Chondrocyte (in vitro differentiated cells): Measurements from ENCODE around the gene TEX36. TPM values are rescaled to one million over a fixed set of nuclear protein-coding genes. Genes with fewer than 3 reads are reported as not detected.

Source experiments
- DNase-seq: peaks from one replicate; pipeline ENCODE4 v3.0.0; 2021; ENCODE audit warnings: mixed read lengths, low spot score
- H3K27ac Mint-ChIP-seq: one replicate; pipeline ENCODE4 v1.8.0; 2021; ENCODE audit warnings: mild to moderate bottlenecking, moderate library complexity, mixed read lengths; ENCODE audit not compliant: unreplicated experiment
- H3K27me3 Mint-ChIP-seq: 2 replicates; pipeline ENCODE4 v1.8.0; 2021; ENCODE audit warnings: low read depth, mixed read lengths
- H3K36me3 Mint-ChIP-seq: 2 replicates; pipeline ENCODE4 v1.8.0; 2021; ENCODE audit warnings: low read depth, mixed read lengths
- H3K4me1 Mint-ChIP-seq: 2 replicates; pipeline ENCODE4 v1.8.0; 2021; ENCODE audit warnings: low read depth, mild to moderate bottlenecking, mixed read lengths
- H3K4me3 Mint-ChIP-seq: one replicate; pipeline ENCODE4 v1.8.0; 2021; ENCODE audit warnings: mild to moderate bottlenecking, moderate library complexity, mixed read lengths; ENCODE audit not compliant: unreplicated experiment
- H3K9me3 Mint-ChIP-seq: 2 replicates; pipeline ENCODE4 v1.8.0; 2021; ENCODE audit warnings: low read depth, mixed read lengths
- total RNA-seq: library from RNA; stranded (reverse); gene quantifications from 3 replicates; pipeline ENCODE4 v1.2.1, GENCODE V29; 2021
- TF ChIP-seq, protein P1 (sequence below): fragments of 200-600 bp; sonication (generic); IDR thresholded peaks from 2 replicates; pipeline ENCODE4 v1.5.0; 2021; ENCODE audit warnings: antibody characterized with exemption, mild to moderate bottlenecking, moderate library complexity

Gene TEX36
- total RNA-seq, 1 donor from 2014 or later = not detected

DNA sequence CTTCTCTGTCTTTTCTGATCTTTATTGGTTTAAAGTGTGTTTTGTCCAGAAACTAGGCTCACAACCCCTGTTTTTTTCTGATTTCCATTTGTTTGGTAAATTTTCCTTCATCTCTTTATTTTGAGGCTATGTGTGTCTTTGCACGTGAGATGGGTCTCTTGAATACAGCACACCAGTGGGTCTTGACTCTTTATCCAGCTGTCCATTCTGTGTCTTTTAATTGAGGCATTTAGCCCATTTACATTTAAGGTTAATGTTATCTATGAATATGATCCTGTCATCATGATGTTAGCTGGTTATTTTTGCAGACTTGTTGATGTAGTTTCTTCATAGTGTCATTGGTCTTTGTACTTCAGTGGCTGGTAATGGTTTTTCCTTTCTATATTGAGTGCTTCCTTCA lies 10.1 kb downstream of the TEX36 start:
- H3K4me3 Mint-ChIP-seq = no peak overlapping the region
- TF ChIP-seq, protein P1, sequence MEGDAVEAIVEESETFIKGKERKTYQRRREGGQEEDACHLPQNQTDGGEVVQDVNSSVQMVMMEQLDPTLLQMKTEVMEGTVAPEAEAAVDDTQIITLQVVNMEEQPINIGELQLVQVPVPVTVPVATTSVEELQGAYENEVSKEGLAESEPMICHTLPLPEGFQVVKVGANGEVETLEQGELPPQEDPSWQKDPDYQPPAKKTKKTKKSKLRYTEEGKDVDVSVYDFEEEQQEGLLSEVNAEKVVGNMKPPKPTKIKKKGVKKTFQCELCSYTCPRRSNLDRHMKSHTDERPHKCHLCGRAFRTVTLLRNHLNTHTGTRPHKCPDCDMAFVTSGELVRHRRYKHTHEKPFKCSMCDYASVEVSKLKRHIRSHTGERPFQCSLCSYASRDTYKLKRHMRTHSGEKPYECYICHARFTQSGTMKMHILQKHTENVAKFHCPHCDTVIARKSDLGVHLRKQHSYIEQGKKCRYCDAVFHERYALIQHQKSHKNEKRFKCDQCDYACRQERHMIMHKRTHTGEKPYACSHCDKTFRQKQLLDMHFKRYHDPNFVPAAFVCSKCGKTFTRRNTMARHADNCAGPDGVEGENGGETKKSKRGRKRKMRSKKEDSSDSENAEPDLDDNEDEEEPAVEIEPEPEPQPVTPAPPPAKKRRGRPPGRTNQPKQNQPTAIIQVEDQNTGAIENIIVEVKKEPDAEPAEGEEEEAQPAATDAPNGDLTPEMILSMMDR = no peak

DNA sequence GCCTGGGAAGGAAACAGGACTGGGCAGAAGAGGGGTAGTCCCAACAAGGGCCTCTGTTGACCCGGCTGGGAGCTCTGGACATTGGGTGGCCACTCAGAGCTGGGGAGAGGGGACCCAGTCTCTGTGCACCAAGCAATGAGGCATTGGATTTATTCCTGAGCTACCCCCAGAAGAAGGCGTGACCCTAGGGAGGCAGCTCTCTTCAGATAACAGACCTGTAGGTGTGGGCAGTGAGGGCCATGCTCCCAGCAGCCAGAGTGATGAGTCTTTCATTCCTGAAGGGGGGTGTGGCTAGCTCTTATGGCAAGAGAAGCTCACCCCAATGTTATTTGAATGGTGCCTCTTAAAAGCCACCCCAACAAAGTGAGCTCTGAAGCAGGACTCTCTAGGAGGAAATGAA lies 20.4 kb downstream of the TEX36 start:
- Mint-ChIP-seq H3K36me3 (peaks cover 3% of the 10 kb centered on the region), H3K27ac (peak overlapping the region; percentile 92), H3K9me3 (peaks cover 13% of the 10 kb centered on the region), H3K4me3 (no peak overlapping the region), H3K27me3 (peaks cover 4% of the 10 kb centered on the region), H3K4me1 (peaks cover 26% of the 10 kb centered on the region)
- TF ChIP-seq, protein P1 = no peak
- DNase-seq = no peak

More for the DNA sequence above, 10.1 kb downstream of the TEX36 start:
- Mint-ChIP-seq H3K27ac (no peak overlapping the region), H3K27me3 (peaks cover 28% of the 10 kb centered on the region), H3K9me3 (peaks cover 51% of the 10 kb centered on the region), H3K36me3 (peaks cover 14% of the 10 kb centered on the region), H3K4me1 (no peaks in the 10 kb centered on the region)
- no peak for DNase-seq

DNA sequence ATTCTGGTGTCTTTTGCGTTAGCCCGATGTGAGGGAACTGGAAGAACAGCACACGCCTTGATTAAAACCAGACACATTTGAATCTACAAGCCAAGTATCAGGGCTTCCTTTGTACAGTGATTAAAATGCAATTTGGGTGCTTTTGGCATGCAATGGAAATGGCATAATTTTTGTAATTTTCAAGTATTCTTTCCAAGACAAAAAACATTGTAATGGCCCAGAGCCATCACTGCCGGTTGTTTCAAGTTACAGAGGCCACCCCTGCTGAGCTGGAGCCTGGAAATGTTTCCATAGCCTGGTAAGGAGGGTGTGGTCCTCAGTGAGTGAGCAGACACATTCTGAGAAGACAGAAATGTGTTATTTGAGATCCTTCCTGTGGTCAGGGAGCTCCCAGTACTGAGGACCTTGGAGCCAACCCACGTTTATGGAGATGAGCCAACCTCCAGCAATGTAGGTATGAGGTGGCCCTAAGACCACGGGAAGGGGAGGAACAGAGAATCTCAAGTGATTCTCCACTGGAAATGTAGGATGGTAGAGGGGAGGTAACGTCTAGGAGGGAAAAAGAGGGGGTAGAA lies 20.9 kb downstream of the TEX36 start:
- Mint-ChIP-seq H3K9me3 (peaks cover 13% of the 10 kb centered on the region), H3K36me3 (peaks cover 3% of the 10 kb centered on the region), H3K4me3 (no peak overlapping the region), H3K4me1 (peaks cover 26% of the 10 kb centered on the region), H3K27ac (peak overlapping the region; percentile 92), H3K27me3 (peaks cover 4% of the 10 kb centered on the region)
- DNase-seq = no peak
- TF ChIP-seq, protein P1 = no peak

DNA sequence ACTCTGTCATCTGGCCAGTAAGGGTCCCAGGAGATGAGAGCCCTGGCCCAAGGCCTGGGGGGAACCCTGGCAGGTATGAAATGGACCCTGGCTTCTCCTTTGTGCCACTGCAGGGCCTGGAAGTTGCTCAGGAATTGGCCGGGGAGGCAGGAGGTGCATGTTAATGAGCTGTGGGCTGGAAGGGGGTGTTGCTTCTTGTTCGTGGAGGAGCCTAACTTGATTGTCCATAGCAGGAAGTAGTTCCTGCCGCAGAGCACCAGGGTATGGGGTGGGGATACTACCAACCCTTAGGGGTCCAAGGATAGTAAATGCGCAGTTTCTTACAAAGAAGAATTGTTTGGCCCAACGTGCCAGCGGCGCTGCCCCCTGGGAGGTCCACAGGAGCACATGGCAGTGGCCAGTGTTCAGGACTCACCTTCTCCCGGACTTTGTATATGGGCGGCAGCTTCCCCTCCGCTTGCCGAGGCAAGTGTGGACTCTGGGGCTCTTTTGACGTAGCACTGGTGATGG lies 21.5 kb downstream of the TEX36 start:
- H3K4me3 Mint-ChIP-seq = no peak overlapping the region
- TF ChIP-seq, protein P1 = no peak
- peaks cover 4% of the 10 kb centered on the region for H3K27me3 Mint-ChIP-seq
- H3K9me3 Mint-ChIP-seq = peaks cover 13% of the 10 kb centered on the region
- DNase-seq = no peak
- H3K36me3 Mint-ChIP-seq = peaks cover 3% of the 10 kb centered on the region
- peaks cover 26% of the 10 kb centered on the region for H3K4me1 Mint-ChIP-seq
- H3K27ac Mint-ChIP-seq = peak overlapping the region; percentile 92

DNA sequence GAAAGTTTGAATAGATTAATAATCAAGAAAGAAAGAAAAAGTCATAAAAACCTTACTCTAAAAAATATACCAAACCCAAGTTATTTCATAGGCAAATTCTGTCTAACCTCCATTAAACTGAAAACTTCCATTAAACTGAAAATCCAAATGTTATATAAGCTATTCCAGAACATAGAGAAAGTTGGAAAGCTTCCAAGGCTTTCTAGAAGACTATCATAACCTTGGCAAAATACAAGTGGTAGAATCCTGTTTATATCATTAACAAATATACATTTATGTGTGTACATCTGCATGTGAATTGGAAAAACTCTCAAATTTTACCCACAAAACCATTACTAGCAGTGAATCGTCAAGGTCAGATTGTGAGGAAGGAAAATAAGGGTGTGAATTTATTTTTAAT lies 23.9 kb downstream of the TEX36 start:
- H3K36me3 Mint-ChIP-seq = no peaks in the 10 kb centered on the region
- TF ChIP-seq, protein P1 = no peak
- H3K9me3 Mint-ChIP-seq = no peaks in the 10 kb centered on the region
- peaks cover 26% of the 10 kb centered on the region for H3K4me1 Mint-ChIP-seq
- H3K27me3 Mint-ChIP-seq = peaks cover 2% of the 10 kb centered on the region
- H3K27ac Mint-ChIP-seq = no peak overlapping the region
- H3K4me3 Mint-ChIP-seq = no peak overlapping the region
- DNase-seq = no peak
